ENCODE data around the gene RET. TPM values are rescaled to one million over a fixed set of nuclear protein-coding genes. Genes with fewer than 3 reads are reported as not detected.

The RET gene
- total RNA-seq, 1 experiment from 2014 or later, result 21.4 TPM

DNA sequence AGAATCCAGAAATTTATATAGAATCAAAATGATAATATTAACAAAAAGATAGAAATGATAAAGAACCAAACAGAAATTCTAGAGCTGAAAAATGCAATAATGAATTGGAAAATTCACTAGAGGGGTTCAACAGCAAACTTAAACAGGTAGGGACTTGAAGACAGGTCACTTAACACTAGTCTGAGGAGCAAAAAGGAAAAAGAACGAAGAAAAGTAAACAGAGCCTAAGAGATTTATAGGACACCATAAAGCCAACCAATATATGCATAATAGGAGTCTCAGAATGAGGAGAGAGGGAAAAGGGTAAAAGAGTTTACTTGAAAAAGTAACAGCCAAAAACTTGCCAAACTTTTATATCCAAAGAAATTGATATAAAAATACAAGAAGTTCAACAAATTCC is 44.3 kb upstream of the RET start (continued):
- TF ChIP-seq, protein P1, sequence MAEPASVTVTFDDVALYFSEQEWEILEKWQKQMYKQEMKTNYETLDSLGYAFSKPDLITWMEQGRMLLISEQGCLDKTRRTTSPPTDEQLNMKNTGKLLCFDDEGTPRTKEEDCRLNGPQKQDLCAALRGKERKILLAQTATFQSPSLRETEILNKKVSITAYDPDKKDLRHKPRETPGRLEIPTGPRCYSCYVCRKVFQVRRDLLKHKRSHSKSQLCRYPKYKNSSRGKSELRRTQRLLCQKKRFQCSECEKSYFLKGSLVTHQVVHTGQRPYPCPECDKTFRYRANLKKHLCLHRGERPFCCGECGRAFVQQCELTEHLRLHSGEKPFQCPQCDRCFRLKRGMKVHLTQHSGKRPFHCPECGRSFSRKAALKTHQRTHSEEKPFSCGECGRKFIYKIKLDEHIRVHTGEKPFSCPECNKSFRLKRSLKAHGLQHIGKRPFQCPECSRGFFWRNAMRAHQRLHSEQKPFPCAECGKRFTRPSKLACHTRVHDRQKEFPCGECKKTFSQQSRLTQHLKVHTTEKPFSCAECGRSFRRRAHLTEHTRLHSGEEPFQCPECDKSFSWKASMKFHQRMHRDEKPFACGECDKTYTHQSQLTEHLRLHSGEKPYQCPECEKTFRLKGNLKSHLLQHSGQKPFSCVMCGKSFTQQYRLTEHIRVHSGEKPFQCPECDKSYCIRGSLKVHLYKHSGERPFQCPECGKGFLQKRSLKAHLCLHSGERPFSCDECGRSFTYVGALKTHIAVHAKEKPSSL (CRISPR knock-in tag; conservative IDR thresholded peaks at IDR 0.05), result no peak
- TF ChIP-seq, protein P2, sequence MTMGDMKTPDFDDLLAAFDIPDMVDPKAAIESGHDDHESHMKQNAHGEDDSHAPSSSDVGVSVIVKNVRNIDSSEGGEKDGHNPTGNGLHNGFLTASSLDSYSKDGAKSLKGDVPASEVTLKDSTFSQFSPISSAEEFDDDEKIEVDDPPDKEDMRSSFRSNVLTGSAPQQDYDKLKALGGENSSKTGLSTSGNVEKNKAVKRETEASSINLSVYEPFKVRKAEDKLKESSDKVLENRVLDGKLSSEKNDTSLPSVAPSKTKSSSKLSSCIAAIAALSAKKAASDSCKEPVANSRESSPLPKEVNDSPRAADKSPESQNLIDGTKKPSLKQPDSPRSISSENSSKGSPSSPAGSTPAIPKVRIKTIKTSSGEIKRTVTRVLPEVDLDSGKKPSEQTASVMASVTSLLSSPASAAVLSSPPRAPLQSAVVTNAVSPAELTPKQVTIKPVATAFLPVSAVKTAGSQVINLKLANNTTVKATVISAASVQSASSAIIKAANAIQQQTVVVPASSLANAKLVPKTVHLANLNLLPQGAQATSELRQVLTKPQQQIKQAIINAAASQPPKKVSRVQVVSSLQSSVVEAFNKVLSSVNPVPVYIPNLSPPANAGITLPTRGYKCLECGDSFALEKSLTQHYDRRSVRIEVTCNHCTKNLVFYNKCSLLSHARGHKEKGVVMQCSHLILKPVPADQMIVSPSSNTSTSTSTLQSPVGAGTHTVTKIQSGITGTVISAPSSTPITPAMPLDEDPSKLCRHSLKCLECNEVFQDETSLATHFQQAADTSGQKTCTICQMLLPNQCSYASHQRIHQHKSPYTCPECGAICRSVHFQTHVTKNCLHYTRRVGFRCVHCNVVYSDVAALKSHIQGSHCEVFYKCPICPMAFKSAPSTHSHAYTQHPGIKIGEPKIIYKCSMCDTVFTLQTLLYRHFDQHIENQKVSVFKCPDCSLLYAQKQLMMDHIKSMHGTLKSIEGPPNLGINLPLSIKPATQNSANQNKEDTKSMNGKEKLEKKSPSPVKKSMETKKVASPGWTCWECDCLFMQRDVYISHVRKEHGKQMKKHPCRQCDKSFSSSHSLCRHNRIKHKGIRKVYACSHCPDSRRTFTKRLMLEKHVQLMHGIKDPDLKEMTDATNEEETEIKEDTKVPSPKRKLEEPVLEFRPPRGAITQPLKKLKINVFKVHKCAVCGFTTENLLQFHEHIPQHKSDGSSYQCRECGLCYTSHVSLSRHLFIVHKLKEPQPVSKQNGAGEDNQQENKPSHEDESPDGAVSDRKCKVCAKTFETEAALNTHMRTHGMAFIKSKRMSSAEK (CRISPR knock-in tag; IDR thresholded peaks at IDR 0.05; ENCODE audit: borderline replicate concordance), result no peak
- TF ChIP-seq, protein P3, sequence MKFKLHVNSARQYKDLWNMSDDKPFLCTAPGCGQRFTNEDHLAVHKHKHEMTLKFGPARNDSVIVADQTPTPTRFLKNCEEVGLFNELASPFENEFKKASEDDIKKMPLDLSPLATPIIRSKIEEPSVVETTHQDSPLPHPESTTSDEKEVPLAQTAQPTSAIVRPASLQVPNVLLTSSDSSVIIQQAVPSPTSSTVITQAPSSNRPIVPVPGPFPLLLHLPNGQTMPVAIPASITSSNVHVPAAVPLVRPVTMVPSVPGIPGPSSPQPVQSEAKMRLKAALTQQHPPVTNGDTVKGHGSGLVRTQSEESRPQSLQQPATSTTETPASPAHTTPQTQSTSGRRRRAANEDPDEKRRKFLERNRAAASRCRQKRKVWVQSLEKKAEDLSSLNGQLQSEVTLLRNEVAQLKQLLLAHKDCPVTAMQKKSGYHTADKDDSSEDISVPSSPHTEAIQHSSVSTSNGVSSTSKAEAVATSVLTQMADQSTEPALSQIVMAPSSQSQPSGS (CRISPR knock-in tag; IDR thresholded peaks at IDR 0.05; ENCODE audit: borderline replicate concordance, low read depth), result no peak
- no peak for TF ChIP-seq ZNF671 (CRISPR knock-in tag; IDR thresholded peaks at IDR 0.05)

DNA sequence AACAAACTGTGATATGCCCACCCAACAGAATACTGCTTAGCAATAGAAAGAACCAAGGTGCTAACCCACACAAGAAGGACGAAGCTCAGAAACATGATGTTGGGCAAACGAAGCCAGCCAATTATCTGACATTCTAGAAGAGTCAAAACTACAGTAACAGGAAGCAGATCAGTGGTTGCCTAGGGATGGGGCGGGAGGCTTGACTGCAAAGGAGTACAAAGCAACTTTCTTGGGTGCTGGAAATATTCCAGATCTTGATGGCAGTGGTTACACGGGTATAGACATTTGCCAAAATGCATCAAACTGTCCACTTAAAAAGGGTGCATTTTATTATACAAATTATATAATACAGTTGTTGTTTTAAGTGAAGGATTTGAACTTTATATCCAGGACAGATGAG is 41.1 kb upstream of the RET start:
- no peak overlapping the region for H3K4me3 Mint-ChIP-seq
- H3K9me3 Mint-ChIP-seq, result peaks cover 38% of the 10 kb centered on the region
- ChIA-PET POLR2A (no interaction called here), CTCF (no interaction called here)
- no peak overlapping the region for H3K27ac Mint-ChIP-seq
- no peaks in the 10 kb centered on the region; the same call in none of the 2 replicates for H3K27me3 Mint-ChIP-seq (ENCODE audit: low read depth)
- no peak for DNase-seq (ENCODE audit: low spot score)
- ATAC-seq, result no peak
- 0 out of 2 replicates have a peak, but pooled peaks cover 3% of the 10 kb centered on the region for H3K4me1 Mint-ChIP-seq
- H3K36me3 Mint-ChIP-seq, result peaks cover 20% of the 10 kb centered on the region
- TF ChIP-seq ZNF138 (CRISPR knock-in tag; conservative IDR thresholded peaks at IDR 0.05) (no peak), MYBL2 (CRISPR knock-in tag; IDR thresholded peaks at IDR 0.05) (no peak), NFATC4 (CRISPR knock-in tag; IDR thresholded peaks at IDR 0.05) (no peak), FOXJ3 (CRISPR knock-in tag; IDR thresholded peaks at IDR 0.05; ENCODE audit: borderline replicate concordance) (no peak), TEAD4 (CRISPR knock-in tag; IDR thresholded peaks at IDR 0.05) (no peak), CREB1 (CRISPR knock-in tag; IDR thresholded peaks at IDR 0.05) (no peak), TP53 (CRISPR knock-in tag; IDR thresholded peaks at IDR 0.05) (no peak), KAT7 (CRISPR knock-in tag; IDR thresholded peaks at IDR 0.05; ENCODE audit: borderline replicate concordance) (no peak), ZNF121 (CRISPR knock-in tag; IDR thresholded peaks at IDR 0.05) (no peak), SOX15 (CRISPR knock-in tag; IDR thresholded peaks at IDR 0.05) (no peak), MXD4 (CRISPR knock-in tag; IDR thresholded peaks at IDR 0.05; ENCODE audit: borderline replicate concordance) (no peak), OVOL2 (CRISPR knock-in tag; IDR thresholded peaks at IDR 0.05; ENCODE audit: borderline replicate concordance) (no peak), SP1 (CRISPR knock-in tag; conservative IDR thresholded peaks at IDR 0.05) (no peak)
- TF ChIP-seq, protein P4, sequence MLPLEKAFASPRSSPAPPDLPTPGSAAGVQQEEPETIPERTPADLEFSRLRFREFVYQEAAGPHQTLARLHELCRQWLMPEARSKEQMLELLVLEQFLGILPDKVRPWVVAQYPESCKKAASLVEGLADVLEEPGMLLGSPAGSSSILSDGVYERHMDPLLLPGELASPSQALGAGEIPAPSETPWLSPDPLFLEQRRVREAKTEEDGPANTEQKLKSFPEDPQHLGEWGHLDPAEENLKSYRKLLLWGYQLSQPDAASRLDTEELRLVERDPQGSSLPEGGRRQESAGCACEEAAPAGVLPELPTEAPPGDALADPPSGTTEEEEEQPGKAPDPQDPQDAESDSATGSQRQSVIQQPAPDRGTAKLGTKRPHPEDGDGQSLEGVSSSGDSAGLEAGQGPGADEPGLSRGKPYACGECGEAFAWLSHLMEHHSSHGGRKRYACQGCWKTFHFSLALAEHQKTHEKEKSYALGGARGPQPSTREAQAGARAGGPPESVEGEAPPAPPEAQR (CRISPR knock-in tag; IDR thresholded peaks at IDR 0.05), result no peak
- TF ChIP-seq, protein P5, sequence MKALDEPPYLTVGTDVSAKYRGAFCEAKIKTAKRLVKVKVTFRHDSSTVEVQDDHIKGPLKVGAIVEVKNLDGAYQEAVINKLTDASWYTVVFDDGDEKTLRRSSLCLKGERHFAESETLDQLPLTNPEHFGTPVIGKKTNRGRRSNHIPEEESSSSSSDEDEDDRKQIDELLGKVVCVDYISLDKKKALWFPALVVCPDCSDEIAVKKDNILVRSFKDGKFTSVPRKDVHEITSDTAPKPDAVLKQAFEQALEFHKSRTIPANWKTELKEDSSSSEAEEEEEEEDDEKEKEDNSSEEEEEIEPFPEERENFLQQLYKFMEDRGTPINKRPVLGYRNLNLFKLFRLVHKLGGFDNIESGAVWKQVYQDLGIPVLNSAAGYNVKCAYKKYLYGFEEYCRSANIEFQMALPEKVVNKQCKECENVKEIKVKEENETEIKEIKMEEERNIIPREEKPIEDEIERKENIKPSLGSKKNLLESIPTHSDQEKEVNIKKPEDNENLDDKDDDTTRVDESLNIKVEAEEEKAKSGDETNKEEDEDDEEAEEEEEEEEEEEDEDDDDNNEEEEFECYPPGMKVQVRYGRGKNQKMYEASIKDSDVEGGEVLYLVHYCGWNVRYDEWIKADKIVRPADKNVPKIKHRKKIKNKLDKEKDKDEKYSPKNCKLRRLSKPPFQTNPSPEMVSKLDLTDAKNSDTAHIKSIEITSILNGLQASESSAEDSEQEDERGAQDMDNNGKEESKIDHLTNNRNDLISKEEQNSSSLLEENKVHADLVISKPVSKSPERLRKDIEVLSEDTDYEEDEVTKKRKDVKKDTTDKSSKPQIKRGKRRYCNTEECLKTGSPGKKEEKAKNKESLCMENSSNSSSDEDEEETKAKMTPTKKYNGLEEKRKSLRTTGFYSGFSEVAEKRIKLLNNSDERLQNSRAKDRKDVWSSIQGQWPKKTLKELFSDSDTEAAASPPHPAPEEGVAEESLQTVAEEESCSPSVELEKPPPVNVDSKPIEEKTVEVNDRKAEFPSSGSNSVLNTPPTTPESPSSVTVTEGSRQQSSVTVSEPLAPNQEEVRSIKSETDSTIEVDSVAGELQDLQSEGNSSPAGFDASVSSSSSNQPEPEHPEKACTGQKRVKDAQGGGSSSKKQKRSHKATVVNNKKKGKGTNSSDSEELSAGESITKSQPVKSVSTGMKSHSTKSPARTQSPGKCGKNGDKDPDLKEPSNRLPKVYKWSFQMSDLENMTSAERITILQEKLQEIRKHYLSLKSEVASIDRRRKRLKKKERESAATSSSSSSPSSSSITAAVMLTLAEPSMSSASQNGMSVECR (CRISPR knock-in tag; IDR thresholded peaks at IDR 0.05; ENCODE audit: borderline replicate concordance), result no peak
- TF ChIP-seq, protein P6, sequence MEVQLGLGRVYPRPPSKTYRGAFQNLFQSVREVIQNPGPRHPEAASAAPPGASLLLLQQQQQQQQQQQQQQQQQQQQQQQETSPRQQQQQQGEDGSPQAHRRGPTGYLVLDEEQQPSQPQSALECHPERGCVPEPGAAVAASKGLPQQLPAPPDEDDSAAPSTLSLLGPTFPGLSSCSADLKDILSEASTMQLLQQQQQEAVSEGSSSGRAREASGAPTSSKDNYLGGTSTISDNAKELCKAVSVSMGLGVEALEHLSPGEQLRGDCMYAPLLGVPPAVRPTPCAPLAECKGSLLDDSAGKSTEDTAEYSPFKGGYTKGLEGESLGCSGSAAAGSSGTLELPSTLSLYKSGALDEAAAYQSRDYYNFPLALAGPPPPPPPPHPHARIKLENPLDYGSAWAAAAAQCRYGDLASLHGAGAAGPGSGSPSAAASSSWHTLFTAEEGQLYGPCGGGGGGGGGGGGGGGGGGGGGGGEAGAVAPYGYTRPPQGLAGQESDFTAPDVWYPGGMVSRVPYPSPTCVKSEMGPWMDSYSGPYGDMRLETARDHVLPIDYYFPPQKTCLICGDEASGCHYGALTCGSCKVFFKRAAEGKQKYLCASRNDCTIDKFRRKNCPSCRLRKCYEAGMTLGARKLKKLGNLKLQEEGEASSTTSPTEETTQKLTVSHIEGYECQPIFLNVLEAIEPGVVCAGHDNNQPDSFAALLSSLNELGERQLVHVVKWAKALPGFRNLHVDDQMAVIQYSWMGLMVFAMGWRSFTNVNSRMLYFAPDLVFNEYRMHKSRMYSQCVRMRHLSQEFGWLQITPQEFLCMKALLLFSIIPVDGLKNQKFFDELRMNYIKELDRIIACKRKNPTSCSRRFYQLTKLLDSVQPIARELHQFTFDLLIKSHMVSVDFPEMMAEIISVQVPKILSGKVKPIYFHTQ (CRISPR knock-in tag; IDR thresholded peaks at IDR 0.05), result no peak
